Muscle layer of colon (tissue), 2 donors: Measurements from ENCODE around the gene PADI4.

ENCODE experiments used
- H3K27ac ChIP-seq: one replicate; pipeline ENCODE4 v1.7.0; 2013; ENCODE audit warnings: low read depth, mild to moderate bottlenecking, low read length, moderate library complexity
- H3K27me3 ChIP-seq, 2 donors: one replicate each; pipeline ENCODE4 v1.7.0; 2013; ENCODE audit warnings: low read length in 2 of 2, mild to moderate bottlenecking in 2 of 2; ENCODE audit not compliant: insufficient read depth in 2 of 2, control insufficient read depth in 1 of 2
- H3K36me3 ChIP-seq: one replicate; pipeline ENCODE4 v1.7.0; 2013; ENCODE audit warnings: mild to moderate bottlenecking, low read length; ENCODE audit not compliant: insufficient read depth
- H3K4me1 ChIP-seq: one replicate; pipeline ENCODE4 v1.7.0; 2013; ENCODE audit warnings: mild to moderate bottlenecking, low read length; ENCODE audit not compliant: insufficient read depth
- H3K4me3 ChIP-seq, 2 donors: one replicate each; pipeline ENCODE4 v1.7.0; 2013; ENCODE audit warnings: low read length in 2 of 2, low read depth in 1 of 2, mild to moderate bottlenecking in 1 of 2, moderate library complexity in 1 of 2
- H3K9ac ChIP-seq: one replicate; pipeline ENCODE4 v1.7.0; 2013; ENCODE audit warnings: low read length
- H3K9me3 ChIP-seq: one replicate; pipeline ENCODE4 v1.7.0; 2013; ENCODE audit warnings: mild to moderate bottlenecking, low read length
- donor health status: abdominal sarcoma.
- donor health status: Adenocarcinoma of cecum.

Gene PADI4

DNA sequence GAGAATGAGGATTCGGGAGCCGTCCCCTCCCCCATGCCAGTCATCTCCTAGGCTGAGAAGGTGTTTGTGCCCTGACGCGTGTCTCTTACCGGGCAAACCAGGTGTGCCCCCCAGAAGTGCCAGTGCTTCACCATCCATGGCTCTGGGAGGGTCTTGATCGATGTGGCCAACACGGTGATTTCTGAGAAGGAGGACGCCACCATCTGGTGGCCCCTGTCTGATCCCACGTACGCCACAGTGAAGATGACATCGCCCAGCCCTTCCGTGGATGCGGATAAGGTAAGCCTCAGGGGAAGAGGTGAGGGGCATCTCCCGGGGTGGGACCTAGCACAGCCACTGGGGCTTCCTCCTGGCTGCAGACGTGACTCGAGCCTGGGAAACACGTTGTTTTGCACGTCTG is 65.0 kb downstream of the PADI4 start:
- Histone ChIP-seq H3K27me3 (no peaks in the 10 kb centered on the region), H3K9me3 (no peaks in the 10 kb centered on the region), H3K4me1 (no peaks in the 10 kb centered on the region), H3K4me3 (no peak overlapping the region), H3K9ac (no peak overlapping the region), H3K27ac (no peak overlapping the region), H3K36me3 (no peaks in the 10 kb centered on the region)

DNA sequence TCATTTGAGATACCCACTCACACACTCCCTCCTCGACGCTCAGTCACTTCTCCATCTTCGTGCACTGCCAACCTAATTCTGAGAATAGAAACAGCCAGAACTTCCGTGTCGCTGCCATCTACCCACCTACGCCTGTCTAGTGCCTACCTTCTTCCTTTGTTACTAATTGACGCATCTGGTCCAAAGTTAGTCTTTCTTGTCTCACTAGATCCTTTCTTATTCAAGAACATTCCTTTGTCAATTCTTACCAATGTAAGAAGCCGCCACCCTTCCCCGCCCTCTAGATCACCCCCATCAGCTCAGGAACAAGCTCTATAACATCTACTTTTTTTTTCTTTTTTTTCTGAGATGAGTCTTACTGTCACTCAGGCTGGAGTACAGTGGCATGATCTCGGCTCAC is 67.7 kb downstream of the PADI4 start:
- Histone ChIP-seq H3K27me3 (no peaks in the 10 kb centered on the region), H3K4me3 (no peak overlapping the region), H3K4me1 (no peaks in the 10 kb centered on the region), H3K36me3 (no peaks in the 10 kb centered on the region), H3K9ac (no peak overlapping the region), H3K27ac (no peak overlapping the region), H3K9me3 (no peaks in the 10 kb centered on the region)

DNA sequence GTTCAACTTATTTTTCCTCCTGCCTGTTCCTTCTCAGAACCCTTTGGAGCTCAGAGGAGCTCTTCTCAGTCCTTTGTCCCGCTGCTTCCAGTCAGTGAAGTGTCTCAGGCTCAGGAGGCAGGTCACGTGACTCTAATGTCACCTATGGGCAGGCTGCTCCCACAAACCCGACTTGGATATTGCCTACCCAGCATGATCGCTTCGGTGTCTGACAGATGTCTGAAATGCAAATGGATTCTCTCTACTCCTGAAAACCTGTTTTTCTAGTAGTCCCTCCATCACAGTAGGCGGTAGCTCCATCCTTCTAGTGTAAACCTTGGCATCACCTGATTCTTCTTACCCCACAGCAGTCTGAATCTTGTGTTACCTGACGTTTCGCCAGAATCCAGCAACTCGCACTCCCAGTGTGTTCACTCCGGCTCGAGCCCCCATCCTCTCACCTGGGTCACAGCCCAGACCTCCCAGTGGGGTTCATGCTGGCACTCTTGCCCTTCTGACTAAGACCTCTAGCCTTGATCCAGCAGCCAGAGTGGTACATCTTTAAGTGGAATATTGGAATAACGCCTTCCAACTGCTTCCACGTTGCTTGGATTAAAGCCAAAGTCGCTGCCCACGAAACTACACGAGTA is 69.4 kb downstream of the PADI4 start:
- no peaks in the 10 kb centered on the region for H3K36me3 ChIP-seq
- H3K9ac ChIP-seq = no peak overlapping the region
- H3K4me1 ChIP-seq = no peaks in the 10 kb centered on the region
- no peak overlapping the region for H3K27ac ChIP-seq
- H3K27me3 ChIP-seq = no peaks in the 10 kb centered on the region
- no peak overlapping the region for H3K4me3 ChIP-seq
- H3K9me3 ChIP-seq = no peaks in the 10 kb centered on the region

DNA sequence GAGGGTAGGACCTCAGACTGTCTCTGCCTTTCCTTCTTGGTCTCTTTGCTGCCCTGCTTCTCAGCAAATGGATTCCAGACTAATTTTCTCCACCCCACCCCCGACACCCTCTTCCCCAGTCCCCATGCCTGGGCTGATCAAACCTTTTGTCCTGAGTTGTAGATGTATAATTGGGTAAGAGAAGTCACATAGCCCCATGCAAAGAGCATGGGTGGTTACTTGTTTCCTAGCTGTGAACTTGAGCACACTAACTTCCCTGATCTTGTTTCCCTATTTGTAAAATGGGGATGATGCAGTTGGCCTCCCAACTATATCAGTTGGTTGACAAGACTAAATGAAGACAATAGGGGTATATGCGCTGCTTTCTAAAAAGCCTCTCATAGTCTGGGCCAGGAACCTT is 73.2 kb downstream of the PADI4 start:
- no peak overlapping the region for H3K4me3 ChIP-seq
- no peak overlapping the region for H3K27ac ChIP-seq
- no peaks in the 10 kb centered on the region for H3K4me1 ChIP-seq
- no peak overlapping the region for H3K9ac ChIP-seq
- H3K9me3 ChIP-seq = no peaks in the 10 kb centered on the region
- peaks cover 0 to 1% of the 10 kb centered on the region in 2 donors for H3K27me3 ChIP-seq
- H3K36me3 ChIP-seq = no peaks in the 10 kb centered on the region

DNA sequence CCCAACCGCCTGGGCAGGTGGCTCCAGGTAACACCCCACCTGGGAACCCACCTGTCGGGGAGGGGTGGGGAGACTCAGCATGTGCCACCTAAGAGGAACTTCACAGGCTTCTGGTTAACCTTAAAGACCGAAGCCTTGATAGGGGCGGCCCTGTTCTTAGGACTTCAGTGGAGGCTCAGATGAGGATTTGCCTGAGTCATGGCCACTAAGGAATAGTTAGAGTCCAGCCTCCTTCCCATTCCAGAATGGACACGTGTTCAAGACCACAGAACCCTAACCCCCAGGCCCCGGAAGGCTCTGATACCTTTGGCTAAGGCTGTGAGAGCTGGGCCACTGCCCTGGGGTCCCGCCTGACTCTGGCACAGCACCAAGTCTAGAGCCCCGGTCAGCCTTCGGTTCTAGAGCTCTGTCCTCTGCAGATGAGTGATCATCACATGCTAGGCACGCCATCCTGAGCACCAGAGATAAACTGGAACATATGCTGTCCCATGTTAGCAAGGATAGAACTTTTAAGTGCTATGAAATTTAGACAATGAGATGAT is 84.3 kb downstream of the PADI4 start:
- H3K9me3 ChIP-seq = no peaks in the 10 kb centered on the region
- H3K27me3 ChIP-seq = no peaks in the 10 kb centered on the region
- no peak overlapping the region for H3K9ac ChIP-seq
- no peaks in the 10 kb centered on the region for H3K36me3 ChIP-seq
- no peak overlapping the region for H3K4me3 ChIP-seq
- H3K4me1 ChIP-seq = no peaks in the 10 kb centered on the region
- H3K27ac ChIP-seq = no peak overlapping the region

DNA sequence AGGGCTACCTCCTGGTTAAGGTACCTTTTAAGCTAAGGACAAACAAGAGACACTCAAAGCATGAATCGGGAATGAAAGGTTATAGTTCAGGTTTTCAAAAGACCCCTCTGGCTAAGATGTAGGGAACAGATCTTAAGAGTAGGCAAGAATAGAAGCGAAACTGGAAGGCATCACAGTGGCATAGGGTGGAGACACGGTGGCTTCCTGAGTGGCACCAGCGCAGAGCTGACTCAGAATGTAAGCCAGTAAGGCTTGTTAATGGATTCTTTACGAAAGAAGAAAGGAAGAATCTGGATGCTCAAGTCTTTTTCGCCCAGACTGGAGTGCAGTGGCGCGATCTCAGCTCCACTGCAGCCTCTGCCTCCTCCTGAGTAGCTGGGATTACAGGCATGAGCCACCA is 85.2 kb downstream of the PADI4 start:
- Histone ChIP-seq H3K27ac (no peak overlapping the region), H3K4me3 (no peak overlapping the region), H3K27me3 (no peaks in the 10 kb centered on the region), H3K36me3 (no peaks in the 10 kb centered on the region), H3K9ac (no peak overlapping the region), H3K4me1 (no peaks in the 10 kb centered on the region), H3K9me3 (no peaks in the 10 kb centered on the region)

DNA sequence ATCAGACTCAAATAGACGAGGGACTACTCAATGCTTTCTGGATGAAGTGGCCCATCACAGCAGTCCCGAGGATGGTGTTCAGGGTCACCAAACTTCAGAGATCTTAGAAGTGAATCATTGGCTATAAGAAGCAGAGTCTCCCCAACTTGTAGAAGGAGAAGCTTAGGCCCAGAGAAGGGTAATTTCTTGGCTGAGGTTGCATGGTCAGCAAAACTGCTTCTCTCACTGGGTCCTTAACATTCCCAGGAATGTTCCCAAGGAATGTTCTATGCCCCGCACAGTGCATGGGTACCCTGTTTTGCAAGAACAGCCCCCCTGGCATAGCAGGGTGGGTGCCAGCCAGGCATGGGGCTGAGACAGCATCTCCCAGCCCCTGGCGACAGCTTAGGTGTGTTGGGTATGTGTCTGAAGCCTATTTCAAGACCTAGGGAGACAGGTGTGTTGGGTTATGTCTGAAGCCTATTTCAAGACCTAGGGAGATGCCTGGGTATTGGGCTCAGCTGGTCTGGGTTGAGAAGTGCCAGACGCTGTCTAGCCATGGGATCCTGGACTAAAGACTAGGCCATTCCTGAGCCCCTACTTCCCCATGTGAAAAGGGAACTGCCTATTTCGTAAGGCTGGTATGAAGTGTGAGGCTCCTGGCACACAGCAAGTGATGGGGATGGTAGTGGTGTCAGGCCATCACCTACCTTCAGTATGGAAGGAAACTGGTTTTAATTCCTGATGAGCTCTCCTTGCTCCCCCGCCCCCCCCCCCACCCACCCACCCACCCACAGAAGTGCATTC is 90.1 kb downstream of the PADI4 start:
- H3K27me3 ChIP-seq = no peaks in the 10 kb centered on the region
- no peaks in the 10 kb centered on the region for H3K4me1 ChIP-seq
- H3K27ac ChIP-seq = no peak overlapping the region
- H3K36me3 ChIP-seq = no peaks in the 10 kb centered on the region
- no peak overlapping the region for H3K9ac ChIP-seq
- no peaks in the 10 kb centered on the region for H3K9me3 ChIP-seq
- H3K4me3 ChIP-seq = no peak overlapping the region

DNA sequence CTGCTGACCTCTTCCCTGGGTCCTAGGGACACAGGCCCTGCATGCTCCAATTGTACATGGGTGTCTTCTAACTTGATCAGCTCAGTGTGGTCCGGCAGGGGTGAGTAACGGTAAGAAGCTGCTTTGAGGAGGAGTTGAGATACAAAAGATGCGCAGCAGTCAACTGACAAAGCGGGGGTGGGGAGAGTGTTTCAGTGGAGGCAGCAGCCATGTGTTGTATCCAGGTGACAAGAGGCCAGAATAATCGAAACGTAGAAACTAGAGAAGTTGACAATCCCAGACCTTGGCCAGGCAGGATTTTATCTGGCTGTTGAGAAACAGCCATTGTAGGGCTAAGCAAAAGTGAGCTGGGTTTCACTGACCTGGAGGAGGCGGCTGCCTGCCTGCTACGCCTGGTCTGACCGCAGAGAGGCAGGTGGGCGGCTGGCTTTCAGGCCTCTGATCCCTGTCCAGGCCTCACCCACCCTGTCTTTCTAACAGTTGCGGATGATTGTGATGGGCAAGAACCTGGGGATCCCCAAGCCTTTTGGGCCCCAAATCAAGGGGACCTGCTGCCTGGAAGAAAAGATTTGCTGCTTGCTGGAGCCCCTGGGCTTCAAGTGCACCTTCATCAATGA is 92.8 kb downstream of the PADI4 start:
- no peaks in the 10 kb centered on the region for H3K27me3 ChIP-seq
- no peaks in the 10 kb centered on the region for H3K36me3 ChIP-seq
- H3K4me1 ChIP-seq = no peaks in the 10 kb centered on the region
- no peak overlapping the region for H3K9ac ChIP-seq
- no peaks in the 10 kb centered on the region for H3K9me3 ChIP-seq
- no peak overlapping the region for H3K4me3 ChIP-seq
- H3K27ac ChIP-seq = no peak overlapping the region

DNA sequence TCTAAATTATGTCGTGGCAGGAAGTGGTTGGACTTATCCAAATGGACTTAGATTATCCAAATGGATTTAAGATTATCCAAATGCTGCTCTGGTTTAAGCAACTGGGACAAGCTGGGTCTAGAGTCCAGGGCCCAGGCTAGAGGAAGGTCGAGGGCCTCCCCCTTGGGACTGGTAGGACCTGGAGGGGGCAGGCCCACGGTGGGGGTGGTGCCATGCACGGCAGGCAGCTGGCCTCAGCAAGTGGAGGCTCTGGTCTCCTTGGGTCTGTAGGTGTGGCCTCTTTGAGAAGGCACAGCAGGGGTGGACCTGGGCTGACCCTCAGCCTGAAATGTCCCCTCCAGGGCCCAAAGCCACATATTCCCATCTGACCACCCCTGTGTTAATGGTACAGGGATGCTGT is 93.8 kb downstream of the PADI4 start:
- Histone ChIP-seq H3K27me3 (no peaks in the 10 kb centered on the region), H3K9ac (no peak overlapping the region), H3K9me3 (no peaks in the 10 kb centered on the region), H3K36me3 (no peaks in the 10 kb centered on the region), H3K27ac (no peak overlapping the region), H3K4me3 (no peak overlapping the region), H3K4me1 (no peaks in the 10 kb centered on the region)

DNA sequence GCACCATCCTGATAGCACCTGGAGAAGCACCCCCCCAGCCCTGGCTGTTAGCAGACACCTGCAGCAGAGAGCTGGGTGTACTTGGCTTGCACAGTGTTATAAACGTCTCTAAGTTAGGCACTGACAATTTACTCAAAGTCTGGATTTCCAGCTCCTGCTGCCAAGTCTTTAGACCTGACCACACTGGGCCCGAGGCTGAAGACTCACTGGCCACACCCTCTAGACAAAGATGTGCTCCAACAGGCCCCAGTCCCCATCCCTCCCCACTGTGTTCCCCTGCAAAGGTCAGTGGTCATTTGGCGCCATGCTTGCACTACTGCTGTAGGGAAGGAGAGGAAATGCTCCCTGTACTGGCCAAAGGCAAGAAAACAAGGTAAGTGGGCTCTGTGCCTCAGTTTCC is 95.1 kb downstream of the PADI4 start:
- Histone ChIP-seq H3K36me3 (no peaks in the 10 kb centered on the region), H3K27me3 (no peaks in the 10 kb centered on the region), H3K9ac (no peak overlapping the region), H3K9me3 (no peaks in the 10 kb centered on the region), H3K4me1 (no peaks in the 10 kb centered on the region), H3K27ac (no peak overlapping the region), H3K4me3 (no peak overlapping the region)

DNA sequence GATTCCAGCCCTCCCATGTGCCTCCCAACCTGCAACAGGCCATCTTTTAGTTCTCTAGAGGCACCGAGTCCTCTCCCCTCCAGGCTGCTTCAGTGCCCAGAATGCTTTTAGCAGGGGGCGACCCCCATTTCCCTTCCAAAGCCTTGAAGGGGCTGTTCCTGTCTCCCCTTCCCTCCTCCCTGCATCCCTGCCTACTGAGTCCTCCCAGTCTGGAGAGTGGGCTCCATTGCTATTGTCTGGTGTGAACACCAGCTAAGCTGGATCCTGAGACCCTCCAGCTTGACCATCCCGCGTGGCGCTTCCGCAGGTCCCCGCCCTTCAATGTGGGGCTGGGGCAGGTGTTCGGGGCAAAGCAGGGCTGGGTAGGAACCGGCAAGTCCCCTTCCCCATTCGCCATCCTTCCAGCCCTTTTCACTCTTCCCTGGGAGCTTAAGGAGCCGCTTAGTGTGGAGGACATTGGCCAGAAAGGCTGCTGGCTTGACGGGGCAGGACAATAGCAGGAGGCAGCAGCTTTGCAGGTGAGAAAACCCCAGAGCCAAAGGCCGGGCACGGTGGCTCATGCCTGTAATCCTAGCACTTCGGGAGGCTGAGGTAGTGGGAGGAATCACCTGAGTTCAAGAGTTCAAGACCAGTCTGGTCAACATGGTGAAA is 96.2 kb downstream of the PADI4 start:
- Histone ChIP-seq H3K36me3 (peaks cover 10% of the 10 kb centered on the region), H3K9ac (no peak overlapping the region), H3K4me3 (no peak overlapping the region), H3K9me3 (no peaks in the 10 kb centered on the region), H3K27me3 (no peaks in the 10 kb centered on the region), H3K4me1 (no peaks in the 10 kb centered on the region), H3K27ac (no peak overlapping the region)
